Measurements from ENCODE around the gene ASIC4.

ASIC4 gene

GRCh38 chr2:219478916-219479315 is 35.4 kb upstream of the ASIC4 start:
- ATAC-seq (ENCODE audit: low read depth) (no peak), DNase-seq (ENCODE audit: low spot score) (no peak)
- H3K27ac ChIP-seq (ENCODE audit: poor library complexity, severe bottlenecking) = no peak overlapping the region
- H3K9me3 ChIP-seq (ENCODE audit: severe bottlenecking) = no peaks in the 10 kb centered on the region
- H3K4me1 ChIP-seq (ENCODE audit: insufficient read depth, poor library complexity, severe bottlenecking) = no peaks in the 10 kb centered on the region
- peaks cover 2% of the 10 kb centered on the region for H3K27me3 ChIP-seq (ENCODE audit: insufficient read depth, poor library complexity, severe bottlenecking)
- H3K36me3 ChIP-seq (ENCODE audit: low read depth) = no peaks in the 10 kb centered on the region
- TF ChIP-seq, protein P1, sequence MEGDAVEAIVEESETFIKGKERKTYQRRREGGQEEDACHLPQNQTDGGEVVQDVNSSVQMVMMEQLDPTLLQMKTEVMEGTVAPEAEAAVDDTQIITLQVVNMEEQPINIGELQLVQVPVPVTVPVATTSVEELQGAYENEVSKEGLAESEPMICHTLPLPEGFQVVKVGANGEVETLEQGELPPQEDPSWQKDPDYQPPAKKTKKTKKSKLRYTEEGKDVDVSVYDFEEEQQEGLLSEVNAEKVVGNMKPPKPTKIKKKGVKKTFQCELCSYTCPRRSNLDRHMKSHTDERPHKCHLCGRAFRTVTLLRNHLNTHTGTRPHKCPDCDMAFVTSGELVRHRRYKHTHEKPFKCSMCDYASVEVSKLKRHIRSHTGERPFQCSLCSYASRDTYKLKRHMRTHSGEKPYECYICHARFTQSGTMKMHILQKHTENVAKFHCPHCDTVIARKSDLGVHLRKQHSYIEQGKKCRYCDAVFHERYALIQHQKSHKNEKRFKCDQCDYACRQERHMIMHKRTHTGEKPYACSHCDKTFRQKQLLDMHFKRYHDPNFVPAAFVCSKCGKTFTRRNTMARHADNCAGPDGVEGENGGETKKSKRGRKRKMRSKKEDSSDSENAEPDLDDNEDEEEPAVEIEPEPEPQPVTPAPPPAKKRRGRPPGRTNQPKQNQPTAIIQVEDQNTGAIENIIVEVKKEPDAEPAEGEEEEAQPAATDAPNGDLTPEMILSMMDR (IDR thresholded peaks at IDR 0.05; ENCODE audit: poor library complexity, severe bottlenecking) = no peak
- H3K4me3 ChIP-seq (ENCODE audit: severe bottlenecking) = no peak overlapping the region

GRCh38 chr2:219480004-219480403 is 34.3 kb upstream of the ASIC4 start:
- Histone ChIP-seq H3K27me3 (ENCODE audit: insufficient read depth, poor library complexity, severe bottlenecking) (peaks cover 13% of the 10 kb centered on the region), H3K36me3 (ENCODE audit: low read depth) (no peaks in the 10 kb centered on the region), H3K9me3 (ENCODE audit: severe bottlenecking) (no peaks in the 10 kb centered on the region), H3K27ac (ENCODE audit: poor library complexity, severe bottlenecking) (no peak overlapping the region), H3K4me1 (ENCODE audit: insufficient read depth, poor library complexity, severe bottlenecking) (no peaks in the 10 kb centered on the region), H3K4me3 (ENCODE audit: severe bottlenecking) (no peak overlapping the region)
- TF ChIP-seq, protein P1 (IDR thresholded peaks at IDR 0.05; ENCODE audit: poor library complexity, severe bottlenecking) = no peak
- ATAC-seq (ENCODE audit: low read depth) (no peak), DNase-seq (ENCODE audit: low spot score) (no peak)

DNA sequence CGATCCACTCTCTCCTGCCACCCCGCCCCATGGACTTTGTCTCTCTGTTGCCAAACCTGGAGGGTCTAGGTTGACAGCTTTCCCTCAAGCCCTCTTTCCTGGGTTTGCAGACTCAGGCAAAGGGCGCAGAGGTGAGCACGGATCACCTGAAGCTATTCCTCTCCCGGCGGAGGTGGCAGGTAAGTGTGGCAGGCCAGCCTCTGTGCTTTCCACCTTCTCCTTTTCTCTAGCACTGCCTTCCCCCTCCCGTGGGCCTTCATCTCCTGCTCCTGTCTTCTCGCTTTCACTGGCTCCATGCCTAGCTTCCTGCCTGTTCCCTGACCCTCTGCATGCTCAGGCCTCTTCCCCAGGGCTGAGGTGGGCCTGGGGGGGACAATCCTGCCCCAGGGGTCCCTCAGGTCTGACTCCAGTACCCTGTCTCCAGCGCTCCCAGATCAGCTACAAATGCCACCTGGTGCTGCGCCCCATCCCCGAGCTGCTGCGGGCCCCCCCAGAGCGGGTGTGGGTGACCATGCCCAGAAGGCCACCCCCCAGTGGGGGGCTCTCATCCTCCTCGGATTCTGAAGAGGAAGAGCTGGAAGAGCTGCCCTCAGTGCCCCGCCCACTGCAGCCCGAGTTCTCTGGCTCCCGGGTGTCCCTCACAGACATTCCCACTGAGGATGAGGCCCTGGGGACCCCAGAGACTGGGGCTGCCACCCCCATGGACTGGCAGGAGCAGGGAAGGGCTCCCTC is 31.4 kb upstream of the ASIC4 start:
- H3K36me3 ChIP-seq (ENCODE audit: low read depth) = no peaks in the 10 kb centered on the region
- H3K27ac ChIP-seq (ENCODE audit: poor library complexity, severe bottlenecking) = no peak overlapping the region
- TF ChIP-seq, protein P1 (IDR thresholded peaks at IDR 0.05; ENCODE audit: poor library complexity, severe bottlenecking) = no peak
- ATAC-seq (ENCODE audit: low read depth) (no peak), DNase-seq (ENCODE audit: low spot score) (no peak)
- no peak overlapping the region for H3K4me3 ChIP-seq (ENCODE audit: severe bottlenecking)
- H3K27me3 ChIP-seq (ENCODE audit: insufficient read depth, poor library complexity, severe bottlenecking) = peaks cover 26% of the 10 kb centered on the region
- H3K4me1 ChIP-seq (ENCODE audit: insufficient read depth, poor library complexity, severe bottlenecking) = no peaks in the 10 kb centered on the region
- H3K9me3 ChIP-seq (ENCODE audit: severe bottlenecking) = no peaks in the 10 kb centered on the region

GRCh38 chr2:219483451-219484342 is 30.6 kb upstream of the ASIC4 start:
- Histone ChIP-seq H3K4me3 (ENCODE audit: severe bottlenecking) (no peak overlapping the region), H3K4me1 (ENCODE audit: insufficient read depth, poor library complexity, severe bottlenecking) (no peaks in the 10 kb centered on the region), H3K27me3 (ENCODE audit: insufficient read depth, poor library complexity, severe bottlenecking) (peaks cover 26% of the 10 kb centered on the region), H3K9me3 (ENCODE audit: severe bottlenecking) (no peaks in the 10 kb centered on the region), H3K36me3 (ENCODE audit: low read depth) (no peaks in the 10 kb centered on the region), H3K27ac (ENCODE audit: poor library complexity, severe bottlenecking) (no peak overlapping the region)
- no peak for ATAC-seq (ENCODE audit: low read depth)
- no peak for DNase-seq (ENCODE audit: low spot score)
- TF ChIP-seq, protein P1 (IDR thresholded peaks at IDR 0.05; ENCODE audit: poor library complexity, severe bottlenecking) = no peak

All from RWPE2 (cell line).